ENCODE measurements around the gene E4F1. TPM values are rescaled to one million over a fixed set of nuclear protein-coding genes. Genes with fewer than 3 reads are reported as not detected.

Gene E4F1, protein sequence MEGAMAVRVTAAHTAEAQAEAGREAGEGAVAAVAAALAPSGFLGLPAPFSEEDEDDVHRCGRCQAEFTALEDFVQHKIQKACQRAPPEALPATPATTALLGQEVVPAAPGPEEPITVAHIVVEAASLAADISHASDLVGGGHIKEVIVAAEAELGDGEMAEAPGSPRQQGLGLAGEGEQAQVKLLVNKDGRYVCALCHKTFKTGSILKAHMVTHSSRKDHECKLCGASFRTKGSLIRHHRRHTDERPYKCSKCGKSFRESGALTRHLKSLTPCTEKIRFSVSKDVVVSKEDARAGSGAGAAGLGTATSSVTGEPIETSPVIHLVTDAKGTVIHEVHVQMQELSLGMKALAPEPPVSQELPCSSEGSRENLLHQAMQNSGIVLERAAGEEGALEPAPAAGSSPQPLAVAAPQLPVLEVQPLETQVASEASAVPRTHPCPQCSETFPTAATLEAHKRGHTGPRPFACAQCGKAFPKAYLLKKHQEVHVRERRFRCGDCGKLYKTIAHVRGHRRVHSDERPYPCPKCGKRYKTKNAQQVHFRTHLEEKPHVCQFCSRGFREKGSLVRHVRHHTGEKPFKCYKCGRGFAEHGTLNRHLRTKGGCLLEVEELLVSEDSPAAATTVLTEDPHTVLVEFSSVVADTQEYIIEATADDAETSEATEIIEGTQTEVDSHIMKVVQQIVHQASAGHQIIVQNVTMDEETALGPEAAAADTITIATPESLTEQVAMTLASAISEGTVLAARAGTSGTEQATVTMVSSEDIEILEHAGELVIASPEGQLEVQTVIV
- total RNA-seq (2022; extraction: Qiagen RNA extraction; ENCODE audit: low read depth), result 11.9 to 30.7 TPM (median 24.8 TPM) in 5 replicates

DNA sequence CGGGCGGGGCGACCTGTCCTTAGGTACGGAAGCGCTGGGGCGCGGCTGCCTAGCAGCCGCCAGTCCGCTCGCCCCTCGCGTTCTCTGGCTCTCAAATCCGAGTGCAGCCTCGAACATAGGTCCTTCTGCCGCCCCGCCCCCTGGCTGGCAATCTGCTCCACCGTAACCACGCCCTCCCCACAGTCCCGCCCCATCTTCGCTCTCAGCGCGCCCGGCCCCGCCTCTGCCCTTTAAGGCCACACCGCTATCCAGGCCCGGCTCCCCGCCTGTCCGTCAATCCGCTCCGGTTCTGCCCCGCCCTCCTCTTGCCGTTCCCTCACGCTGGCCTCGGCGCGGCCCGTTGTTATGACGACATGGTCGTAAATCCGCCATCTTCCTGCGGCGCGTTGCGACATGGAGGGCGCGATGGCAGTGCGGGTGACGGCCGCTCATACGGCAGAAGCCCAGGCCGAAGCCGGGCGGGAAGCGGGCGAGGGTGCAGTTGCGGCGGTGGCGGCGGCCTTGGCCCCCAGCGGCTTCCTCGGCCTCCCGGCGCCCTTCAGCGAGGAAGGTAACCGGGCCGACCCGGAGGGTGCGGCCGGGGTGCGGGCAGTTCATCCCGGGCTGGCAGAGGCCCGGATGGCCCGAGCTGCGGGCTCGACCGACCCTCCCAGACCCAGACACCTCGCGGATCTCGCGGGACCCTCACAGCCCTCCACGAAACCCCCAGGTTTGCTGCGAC lies at the start of gene E4F1:
TSS of gene E4F1 (plus strand) at position 371 of the 721 bp plus-strand sequence. CDS start at position 394, 23 bp downstream.

DNA sequence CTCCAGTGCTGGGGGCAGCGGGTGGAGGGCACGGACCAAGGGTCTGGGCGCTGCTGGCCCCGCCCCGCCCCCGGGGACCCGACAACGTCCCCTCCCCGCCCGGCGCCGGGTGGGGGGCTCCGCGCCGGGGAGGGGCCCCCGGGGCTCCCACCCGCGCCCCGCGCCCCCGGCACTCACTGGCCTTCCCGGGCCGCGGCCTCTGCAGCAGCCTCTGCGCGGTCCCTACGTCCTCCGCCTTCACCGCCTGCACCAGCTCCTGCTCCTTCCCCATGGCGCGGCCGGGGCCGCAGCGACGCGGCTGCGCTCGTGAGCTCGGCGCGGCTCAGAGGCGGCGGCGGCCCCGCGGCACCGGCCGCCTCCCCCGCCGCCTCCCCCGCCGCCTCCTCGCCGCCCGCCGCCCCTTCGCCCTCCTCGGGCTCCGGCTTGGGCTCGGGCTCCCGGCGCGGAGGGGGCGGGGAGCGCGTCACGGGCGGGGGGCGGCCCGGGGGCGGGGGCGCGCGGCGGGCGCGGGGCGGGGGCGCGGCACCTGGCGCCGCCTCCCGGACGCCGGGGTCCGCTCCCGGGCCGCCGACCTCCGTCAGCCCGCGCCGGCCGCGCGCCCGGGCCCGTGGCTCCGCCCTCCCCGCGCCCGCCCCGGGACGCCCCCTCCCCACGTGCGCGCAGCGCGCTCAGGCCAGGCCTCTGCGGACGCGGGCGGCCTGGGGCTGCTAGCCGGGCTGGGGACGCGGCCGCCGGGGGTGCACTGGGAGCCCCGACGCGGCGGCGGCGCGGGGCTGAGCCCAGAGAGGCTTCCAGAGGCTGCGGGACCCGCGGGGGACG lies 27.0 kb upstream of the E4F1 start, which contains the start of gene CASKIN1:
TSS of gene CASKIN1 (minus strand) at position 444 of the 819 bp plus-strand sequence. CDS start at position 271, 173 bp downstream.

DNA sequence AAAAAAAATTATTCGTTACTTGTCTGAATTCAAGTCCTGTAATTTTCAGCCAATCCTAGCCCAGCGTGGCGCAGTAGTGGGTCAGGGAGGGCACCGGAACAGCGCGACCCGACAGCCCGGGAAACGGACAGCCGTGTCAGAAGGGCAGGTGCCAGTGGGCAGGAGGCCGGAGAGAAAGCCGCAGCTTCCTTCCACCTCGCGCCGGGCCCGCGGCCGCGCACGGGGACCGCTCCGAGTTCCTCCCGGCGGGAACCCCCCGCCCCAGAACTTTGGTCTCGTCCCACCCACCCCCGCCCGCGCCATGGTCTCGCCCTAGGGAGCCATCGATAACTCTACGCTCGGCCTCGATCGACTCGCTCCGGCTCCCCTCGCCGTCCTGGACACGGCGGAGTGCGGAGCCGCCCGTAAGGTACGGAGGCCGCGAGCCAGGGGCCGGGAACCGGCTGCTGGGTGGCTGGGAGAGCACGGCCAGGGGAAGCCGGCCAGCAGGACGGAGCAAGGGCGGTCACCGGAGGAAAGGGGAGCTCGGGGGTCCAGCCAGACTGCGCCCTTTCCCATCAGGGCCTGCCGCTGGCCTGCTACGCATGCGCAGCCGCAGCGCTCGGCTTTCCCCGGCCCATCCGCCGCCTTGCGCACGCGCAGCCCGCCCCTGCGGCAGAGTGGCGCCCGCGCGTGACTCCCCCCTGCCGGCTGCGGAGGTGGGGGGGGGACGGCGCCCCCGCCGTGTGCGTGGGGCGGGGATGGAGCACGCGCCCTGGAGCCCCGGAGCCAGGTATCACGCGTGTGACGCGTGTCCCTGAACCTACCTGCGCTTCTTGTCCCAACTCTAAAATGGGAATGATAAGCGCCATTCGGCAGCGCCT lies 18.1 kb upstream of the E4F1 start, which contains the start of gene MLST8:
TSS of gene MLST8 (plus strand) at position 351 of the 863 bp plus-strand sequence. CDS start 632 bp downstream, outside the sequence.

DNA sequence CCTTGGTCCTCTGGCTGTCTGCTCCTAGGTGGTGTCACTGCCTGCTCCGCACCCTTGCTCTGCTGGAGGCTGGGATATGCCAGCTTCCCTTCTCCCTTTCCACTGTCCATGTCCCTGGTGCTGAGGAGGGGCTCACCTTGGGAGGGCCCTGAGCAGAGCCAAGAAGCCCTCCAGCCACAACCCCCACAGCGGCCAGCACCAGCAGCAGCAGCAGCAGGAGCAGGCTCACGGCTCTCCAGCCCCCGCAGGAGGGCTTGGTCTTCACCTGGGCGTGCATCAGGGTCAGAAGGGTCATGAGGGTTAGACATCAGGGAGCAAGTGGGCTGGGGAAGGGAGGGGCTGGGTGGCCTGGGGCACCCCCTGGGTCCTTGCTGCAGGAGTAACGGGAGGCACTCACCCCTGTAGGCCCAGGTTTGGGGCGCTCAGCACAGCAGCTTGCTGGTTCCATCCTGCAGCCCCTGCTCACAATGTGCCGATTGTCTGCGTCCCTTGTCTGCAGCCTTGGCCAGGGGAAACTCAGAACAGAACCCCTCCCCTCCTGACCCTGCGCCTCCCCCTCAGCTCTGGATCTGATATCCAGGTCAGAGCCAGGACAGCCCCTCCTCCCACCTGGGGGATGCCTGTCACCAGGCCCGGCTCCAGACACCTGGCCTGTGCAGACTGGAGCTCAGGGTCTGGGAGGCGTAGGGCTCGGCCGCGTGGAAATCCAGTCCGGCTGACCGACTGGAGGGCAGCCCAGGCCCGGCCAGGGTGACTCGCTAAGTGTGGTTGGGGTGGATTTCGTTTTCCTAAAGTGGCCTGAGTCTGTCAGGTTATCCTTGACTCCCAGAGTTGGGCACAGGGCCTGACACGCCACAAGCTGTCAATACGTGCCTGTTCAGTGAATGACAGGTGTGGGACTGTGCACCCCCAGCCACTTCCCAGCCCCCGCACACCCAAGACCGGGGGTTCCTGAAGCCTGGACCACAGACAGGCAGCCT lies 12.7 kb upstream of the E4F1 start, which contains the start of gene BRICD5:
TSS of gene BRICD5 (minus strand) at position 478 of the 980 bp plus-strand sequence. CDS start at position 448, 30 bp downstream.

DNA sequence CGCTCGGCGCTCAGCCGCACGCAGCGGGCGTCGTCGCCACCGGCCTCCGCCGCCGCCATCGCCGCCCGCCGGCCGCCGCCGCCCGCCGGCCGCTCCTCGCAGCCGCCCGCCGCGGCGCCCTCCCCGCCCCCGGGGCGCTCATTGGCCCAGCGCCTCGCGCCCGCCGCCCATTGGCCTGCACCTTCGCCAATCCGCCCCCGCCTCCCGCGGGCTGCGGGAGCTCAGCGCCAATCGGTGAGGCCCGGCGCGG lies 8.7 kb upstream of the E4F1 start, which contains the start of gene PGP:
TSS of gene PGP (minus strand) at position 122 of the 250 bp plus-strand sequence. CDS start at position 59, 63 bp downstream.

DNA sequence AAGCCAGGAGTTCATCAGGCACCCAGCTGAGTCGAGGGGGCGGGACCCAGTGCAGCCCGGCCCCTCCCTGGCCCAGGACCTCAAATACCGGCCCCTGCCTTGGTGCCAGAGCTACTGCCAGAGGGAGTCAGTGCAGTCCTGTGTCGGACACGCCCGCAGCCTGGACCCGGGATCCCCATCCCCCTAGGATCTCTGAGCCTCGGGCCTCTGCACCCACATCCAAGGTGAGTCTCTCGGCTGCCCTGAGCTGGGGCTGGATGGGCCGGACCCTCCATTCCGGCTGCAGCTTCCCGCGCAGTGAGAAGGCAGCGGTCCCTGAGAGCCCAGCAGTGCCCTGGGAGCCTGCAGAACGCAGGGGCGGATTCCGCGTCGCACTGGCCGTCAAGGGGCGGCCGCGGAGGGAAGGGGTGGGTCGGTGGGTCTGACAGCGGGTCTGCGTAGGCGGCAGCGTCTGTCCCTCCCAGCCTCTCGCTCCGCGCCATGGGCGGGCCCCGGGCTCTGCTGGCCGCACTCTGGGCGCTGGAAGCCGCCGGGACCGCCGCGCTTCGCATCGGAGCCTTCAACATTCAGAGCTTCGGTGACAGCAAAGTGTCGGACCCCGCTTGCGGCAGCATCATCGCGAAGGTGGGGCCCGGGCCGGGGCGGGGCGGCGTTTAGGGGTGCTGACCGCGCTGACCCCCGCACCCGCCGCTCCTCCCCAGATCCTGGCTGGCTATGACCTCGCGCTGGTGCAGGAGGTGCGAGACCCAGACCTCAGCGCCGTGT lies 13.1 kb downstream of the E4F1 start, which contains the start of gene DNASE1L2:
TSS of gene DNASE1L2 (plus strand) at position 108 of the 765 bp plus-strand sequence. CDS start at position 481, 373 bp downstream.

DNA sequence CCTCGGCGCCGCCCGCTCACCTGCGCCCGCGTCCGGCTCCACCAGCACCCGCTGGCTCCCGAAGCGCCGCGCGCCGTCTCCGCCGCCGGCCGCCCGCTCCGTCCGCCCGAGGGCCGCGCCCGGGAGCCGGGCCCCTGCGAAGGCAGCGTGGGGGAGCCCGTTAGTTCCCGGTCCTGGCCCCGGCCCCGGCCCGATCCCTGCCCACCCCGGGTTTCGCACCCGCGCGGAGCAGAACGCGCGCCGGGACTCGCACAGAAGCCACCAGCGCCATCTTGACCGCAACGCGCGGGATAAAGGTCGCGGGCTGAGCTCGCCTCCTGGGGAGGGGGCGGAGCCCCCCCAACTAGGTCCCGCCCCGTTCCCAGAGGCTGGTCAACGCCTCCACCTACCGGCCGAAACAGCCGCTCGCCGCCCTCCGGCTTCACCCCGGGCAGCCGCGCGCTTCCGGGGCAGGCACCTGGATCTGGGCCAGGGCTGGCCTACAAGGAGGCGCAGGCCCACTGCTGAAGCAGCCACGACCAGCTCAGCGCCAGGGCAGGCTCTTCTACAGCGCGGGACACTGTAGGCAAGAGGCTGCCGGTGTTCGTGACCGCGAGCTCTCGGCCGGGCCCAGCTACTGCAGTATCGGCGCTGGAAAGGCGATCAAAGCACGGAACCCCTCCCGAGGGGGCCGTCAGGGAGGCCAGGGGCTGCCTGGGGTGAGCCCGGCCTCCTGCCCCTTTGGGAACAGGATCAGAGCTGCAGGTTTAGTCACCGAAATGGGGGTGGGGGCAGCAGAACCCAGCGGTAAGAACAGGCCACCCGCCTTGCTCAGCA lies 28.1 kb downstream of the E4F1 start, which contains the start of gene ECI1:
TSS of gene ECI1 (minus strand) at position 292 of the 816 bp plus-strand sequence. CDS start at position 271, 21 bp downstream.

DNA sequence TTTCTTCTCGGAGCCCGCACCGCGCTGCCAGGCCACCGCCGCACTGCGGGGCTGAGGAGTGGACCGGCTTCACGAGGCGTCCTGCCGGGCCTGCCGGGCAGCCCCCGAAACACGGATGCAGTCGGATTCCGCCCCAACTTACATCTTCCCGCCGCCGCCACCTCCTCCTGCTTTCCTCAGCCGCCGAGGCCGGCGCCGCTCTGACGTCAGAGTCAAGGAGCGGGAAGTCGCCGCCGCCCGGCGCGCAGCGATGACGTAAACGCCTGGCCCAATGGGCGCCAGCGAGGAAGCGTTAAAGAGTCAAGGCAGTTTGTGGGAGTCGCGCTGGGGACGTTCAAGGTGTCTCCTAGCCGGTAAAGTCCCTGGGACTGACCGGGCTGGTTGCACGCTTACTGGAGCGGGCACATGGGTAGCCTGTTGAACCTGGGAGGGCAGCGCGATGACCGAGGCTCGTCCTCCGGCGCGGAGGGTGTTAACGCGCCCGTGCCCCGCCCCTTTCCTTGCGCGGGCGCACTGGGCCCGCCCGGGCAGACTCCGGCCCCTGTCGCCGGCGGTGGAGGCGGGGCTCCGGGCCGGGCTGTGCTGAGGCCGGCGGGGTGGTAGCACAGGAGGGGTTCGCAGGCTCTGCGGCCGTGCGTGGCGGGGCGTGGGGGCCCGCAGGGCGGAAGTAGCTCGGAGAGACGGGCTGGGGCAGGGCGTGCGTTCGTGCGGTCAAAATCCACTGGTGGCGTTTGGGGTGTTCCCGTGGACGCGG lies 44.7 kb downstream of the E4F1 start, which contains the start of gene RNPS1:
TSS of gene RNPS1 (minus strand) at position 214 of the 754 bp plus-strand sequence. CDS start 3,483 bp downstream, outside the sequence.

Other genes with a start within 250 kb of the E4F1 start
- 0.24 to 0.63 TPM (median 0.34 TPM) in 4 of 5 replicates, not detected in the other for gene NOXO1, start 242.1 kb upstream of the E4F1 start, total RNA-seq (2022; extraction: Qiagen RNA extraction; ENCODE audit: low read depth)
- 29.3 to 47.4 TPM (median 42.7 TPM) in 5 replicates for gene GFER, start 239.4 kb upstream of the E4F1 start, total RNA-seq (2022; extraction: Qiagen RNA extraction; ENCODE audit: low read depth)
- gene SYNGR3, start 233.6 kb upstream of the E4F1 start, total RNA-seq (2022; extraction: Qiagen RNA extraction; ENCODE audit: low read depth), result 4.4 to 8.7 TPM (median 8.3 TPM) in 5 replicates
- 34.2 to 63.9 TPM (median 59.5 TPM) in 5 replicates for gene ZNF598, start 213.8 kb upstream of the E4F1 start, total RNA-seq (2022; extraction: Qiagen RNA extraction; ENCODE audit: low read depth)
- 0.65 to 1.6 TPM (median 1.1 TPM) in 4 of 5 replicates, not detected in the other for gene NPW, start 203.8 kb upstream of the E4F1 start, total RNA-seq (2022; extraction: Qiagen RNA extraction; ENCODE audit: low read depth)
- gene NHERF2, start 196.7 kb upstream of the E4F1 start, total RNA-seq (2022; extraction: Qiagen RNA extraction; ENCODE audit: low read depth), result 32.5 to 64.5 TPM (median 58.3 TPM) in 5 replicates
- 30.3 to 50.9 TPM (median 43.8 TPM) in 5 replicates for gene NTHL1, start 175.8 kb upstream of the E4F1 start, total RNA-seq (2022; extraction: Qiagen RNA extraction; ENCODE audit: low read depth)
- 27.2 to 50.2 TPM (median 37.1 TPM) in 5 replicates for gene TSC2, start 175.6 kb upstream of the E4F1 start, total RNA-seq (2022; extraction: Qiagen RNA extraction; ENCODE audit: low read depth)
- gene PKD1, start 87.7 kb upstream of the E4F1 start, total RNA-seq (2022; extraction: Qiagen RNA extraction; ENCODE audit: low read depth), result 27.4 to 65.1 TPM (median 52.5 TPM) in 5 replicates
- 3.0 to 4.2 TPM (median 3.6 TPM) in 5 replicates for gene RAB26, start 75.0 kb upstream of the E4F1 start, total RNA-seq (2022; extraction: Qiagen RNA extraction; ENCODE audit: low read depth)
- 26.8 to 66.2 TPM (median 54.0 TPM) in 5 replicates for gene TRAF7, start 67.8 kb upstream of the E4F1 start, total RNA-seq (2022; extraction: Qiagen RNA extraction; ENCODE audit: low read depth)
- 0.29 to 1.5 TPM (median 0.56 TPM) in 5 replicates for gene CASKIN1, start 27.0 kb upstream of the E4F1 start, total RNA-seq (2022; extraction: Qiagen RNA extraction; ENCODE audit: low read depth)
- 33.6 to 52.3 TPM (median 51.7 TPM) in 5 replicates for gene MLST8, start 18.1 kb upstream of the E4F1 start, total RNA-seq (2022; extraction: Qiagen RNA extraction; ENCODE audit: low read depth)
- 2.8 to 6.7 TPM (median 5.2 TPM) in 5 replicates for gene BRICD5, start 12.7 kb upstream of the E4F1 start, total RNA-seq (2022; extraction: Qiagen RNA extraction; ENCODE audit: low read depth)
- 14.5 to 39.0 TPM (median 37.6 TPM) in 5 replicates for gene PGP, start 8.8 kb upstream of the E4F1 start, total RNA-seq (2022; extraction: Qiagen RNA extraction; ENCODE audit: low read depth)
- 0.75 to 2.1 TPM (median 1.6 TPM) in 5 replicates for gene DNASE1L2, start 12.9 kb downstream of the E4F1 start, total RNA-seq (2022; extraction: Qiagen RNA extraction; ENCODE audit: low read depth)
- 41.0 to 92.8 TPM (median 86.3 TPM) in 5 replicates for gene ECI1, start 28.0 kb downstream of the E4F1 start, total RNA-seq (2022; extraction: Qiagen RNA extraction; ENCODE audit: low read depth)
- gene RNPS1, start 44.5 kb downstream of the E4F1 start, total RNA-seq (2022; extraction: Qiagen RNA extraction; ENCODE audit: low read depth), result 254 to 289 TPM (median 260 TPM) in 5 replicates
- 13.8 to 23.1 TPM (median 19.7 TPM) in 5 replicates for gene ABCA3, start 117.1 kb downstream of the E4F1 start, total RNA-seq (2022; extraction: Qiagen RNA extraction; ENCODE audit: low read depth)
- 16.8 to 24.3 TPM (median 23.8 TPM) in 5 replicates for gene CCNF, start 205.9 kb downstream of the E4F1 start, total RNA-seq (2022; extraction: Qiagen RNA extraction; ENCODE audit: low read depth)
- 12.6 to 24.4 TPM (median 21.2 TPM) in 5 replicates for gene TEDC2, start 236.5 kb downstream of the E4F1 start, total RNA-seq (2022; extraction: Qiagen RNA extraction; ENCODE audit: low read depth)
- 0.12 TPM in 1 of 5 replicates, not detected in the others for gene NTN3, start 247.7 kb downstream of the E4F1 start, total RNA-seq (2022; extraction: Qiagen RNA extraction; ENCODE audit: low read depth)

All from A549 treated with ZK216348 at 1 μM for 4 hours (cell line).